Stimulated activated CD4-positive, alpha-beta T cell treated with anti-CD3 and anti-CD28 coated beads, Interleukin-4, amount 100 ng/mL, for 24 hours (primary cell): ENCODE measurements around the gene RPS6KA2.

Experiments
- DNase-seq: peaks from one replicate; pipeline ENCODE4 v3.0.0-alpha.2; 2020

Gene RPS6KA2

GRCh38 chr6:166567813-166568212 lies 59.2 kb downstream of the RPS6KA2 start:
- no peak for DNase-seq

GRCh38 chr6:166567107-166567506 lies 59.9 kb downstream of the RPS6KA2 start:
- DNase-seq = no peak

- no peak for DNase-seq
Observed at GRCh38 chr6:166566026-166567011, 60.7 kb downstream of the RPS6KA2 start.

DNA sequence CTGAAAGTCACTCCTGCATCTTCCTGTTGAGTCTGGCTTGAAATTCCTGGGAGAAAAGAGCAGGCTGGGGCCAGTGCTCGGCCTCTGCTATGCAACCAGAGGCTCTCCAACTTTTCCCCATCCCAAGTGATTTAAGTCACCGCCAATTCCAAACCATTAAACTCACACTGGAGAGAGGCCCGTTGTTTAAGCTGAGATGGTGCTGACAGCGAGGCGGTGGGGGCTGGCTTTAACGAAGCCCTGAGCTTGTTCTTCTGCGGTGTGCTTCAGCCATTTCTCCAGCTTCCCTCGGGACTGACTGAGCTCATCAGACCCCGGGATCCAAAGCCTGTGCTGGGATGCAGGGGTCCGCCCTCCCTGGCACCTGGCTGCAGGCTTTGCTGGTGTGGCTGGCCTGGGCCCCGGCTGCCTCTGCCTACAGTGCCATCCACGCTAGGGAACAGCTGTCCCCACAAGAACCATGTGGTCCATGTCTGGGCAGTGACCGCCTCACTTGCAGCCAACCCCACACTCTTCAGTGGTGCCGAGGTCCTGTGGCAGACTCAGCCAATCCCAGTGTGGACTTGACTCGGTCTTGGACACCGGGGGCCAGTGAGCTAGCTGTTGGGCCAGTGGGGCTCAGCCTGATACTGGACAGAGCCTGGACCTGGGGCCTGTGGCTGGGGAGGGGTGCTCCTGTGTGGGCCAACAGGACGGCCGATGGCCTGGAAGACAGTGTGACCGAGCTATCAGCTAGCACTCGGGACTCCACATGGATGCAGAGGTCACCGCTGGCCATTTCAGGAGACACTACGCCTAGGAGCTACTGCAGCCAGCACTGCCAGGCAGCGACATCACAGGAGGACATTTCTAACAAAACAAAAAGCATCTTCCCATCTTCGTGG lies 61.7 kb downstream of the RPS6KA2 start:
- no peak for DNase-seq

DNA sequence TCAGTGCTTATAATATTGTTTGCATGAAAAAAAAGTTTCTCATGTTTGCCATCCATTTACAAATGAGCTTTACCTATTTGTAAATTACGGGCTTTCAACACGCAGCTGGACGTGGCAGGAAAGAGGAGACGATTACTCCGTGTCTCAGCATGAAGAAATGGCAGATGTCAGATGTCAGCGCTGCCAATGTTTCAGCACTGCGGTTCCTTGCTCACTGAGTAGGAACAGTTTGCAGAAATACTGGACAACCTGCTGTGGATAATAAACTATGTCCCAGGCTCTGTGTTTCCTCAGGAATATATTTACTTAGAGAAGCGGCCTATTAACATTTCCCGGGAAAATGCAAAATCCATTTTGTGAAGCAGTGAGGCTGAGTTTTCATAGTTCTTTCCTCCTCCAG lies 63.2 kb downstream of the RPS6KA2 start:
- no peak for DNase-seq

DNA sequence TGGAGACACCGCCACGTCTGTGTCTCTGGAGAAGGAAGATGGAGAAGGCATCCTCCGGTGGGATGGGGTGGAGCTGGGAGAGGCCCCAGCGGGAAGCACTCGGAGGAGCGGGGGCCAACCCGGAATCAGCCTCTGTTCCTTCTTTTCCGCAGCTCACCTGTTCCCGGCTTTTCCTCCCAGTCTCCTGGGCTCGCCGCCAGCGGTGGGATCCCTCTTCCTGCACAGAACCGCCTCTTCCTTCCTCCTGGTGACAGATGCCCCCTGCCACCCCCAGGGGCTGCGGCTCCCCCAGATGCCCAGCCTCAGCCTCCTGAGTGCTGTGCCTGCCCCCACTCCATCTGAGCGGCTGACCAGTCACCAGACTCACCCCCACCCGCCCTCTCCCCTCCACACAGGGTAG lies 63.9 kb downstream of the RPS6KA2 start:
- no peak for DNase-seq

GRCh38 chr6:166562726-166563125 lies 64.3 kb downstream of the RPS6KA2 start:
- no peak for DNase-seq

DNA sequence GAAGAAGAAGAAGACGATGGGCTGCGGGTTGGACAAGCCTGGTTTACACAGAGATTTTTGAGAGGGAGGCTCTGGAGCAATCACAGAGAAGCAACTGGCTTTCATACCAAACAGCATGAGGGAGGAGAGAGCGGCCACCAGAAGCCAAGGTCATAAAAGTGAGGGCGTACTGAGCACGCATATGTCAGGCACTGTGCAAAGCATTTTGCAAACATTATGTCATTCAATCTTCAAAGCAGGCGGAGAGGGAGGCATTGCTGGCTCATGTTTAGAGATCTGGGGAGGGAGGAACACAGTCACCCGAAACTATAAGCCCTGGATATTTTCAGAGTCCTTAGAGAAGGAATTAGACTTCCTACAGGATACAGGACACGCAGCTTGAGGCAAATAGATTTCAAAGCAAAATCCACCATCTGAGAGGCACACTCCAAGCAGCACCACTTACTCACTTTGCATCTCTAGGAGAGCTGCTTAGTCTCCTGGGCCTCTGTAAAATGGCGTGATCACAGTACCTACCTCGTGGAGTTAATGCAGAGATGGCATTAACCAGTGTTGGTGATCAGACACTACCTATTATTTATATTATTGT lies 65.2 kb downstream of the RPS6KA2 start:
- no peak for DNase-seq

DNA sequence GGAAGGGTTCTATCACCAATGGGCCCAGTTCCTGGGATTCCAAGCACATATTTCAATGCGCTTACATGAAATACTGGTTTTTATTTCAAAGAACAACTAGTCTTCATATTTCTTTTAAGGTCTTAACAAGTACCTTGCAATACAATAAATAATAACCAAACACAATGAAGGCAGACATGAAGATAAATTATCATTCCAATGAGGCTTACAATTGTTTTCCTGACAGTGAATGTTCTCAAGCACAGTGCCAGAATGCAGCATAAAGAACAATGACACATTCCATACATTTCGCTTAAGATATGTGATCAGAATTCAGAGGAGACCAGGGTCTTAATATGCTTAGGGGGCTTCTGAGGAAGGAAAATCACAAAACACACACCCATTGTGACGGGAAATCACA lies 66.8 kb downstream of the RPS6KA2 start:
- no peak for DNase-seq

- no peak for DNase-seq
Observed at GRCh38 chr6:166559662-166560061, 67.4 kb downstream of the RPS6KA2 start.

DNA sequence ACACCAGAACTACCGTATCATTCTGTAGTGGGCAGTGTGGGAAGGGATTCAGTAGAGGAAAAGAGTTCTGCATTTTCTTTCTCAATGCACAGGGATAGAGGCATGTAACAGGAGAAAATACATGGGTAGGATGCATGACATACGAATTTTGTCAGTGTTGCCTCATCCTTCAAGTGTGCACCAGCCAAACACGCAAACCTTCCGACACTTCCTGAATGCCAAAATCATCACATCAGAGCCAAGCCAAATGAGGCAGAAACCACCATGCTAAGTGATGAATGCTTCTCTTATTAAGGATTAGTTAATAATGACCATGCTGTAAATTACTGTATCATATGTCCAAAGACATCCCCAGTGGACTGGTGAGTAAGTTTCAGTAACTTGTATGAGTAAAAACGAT lies 67.8 kb downstream of the RPS6KA2 start:
- DNase-seq = no peak

GRCh38 chr6:166558156-166559005 lies 68.7 kb downstream of the RPS6KA2 start:
- no peak for DNase-seq

DNA sequence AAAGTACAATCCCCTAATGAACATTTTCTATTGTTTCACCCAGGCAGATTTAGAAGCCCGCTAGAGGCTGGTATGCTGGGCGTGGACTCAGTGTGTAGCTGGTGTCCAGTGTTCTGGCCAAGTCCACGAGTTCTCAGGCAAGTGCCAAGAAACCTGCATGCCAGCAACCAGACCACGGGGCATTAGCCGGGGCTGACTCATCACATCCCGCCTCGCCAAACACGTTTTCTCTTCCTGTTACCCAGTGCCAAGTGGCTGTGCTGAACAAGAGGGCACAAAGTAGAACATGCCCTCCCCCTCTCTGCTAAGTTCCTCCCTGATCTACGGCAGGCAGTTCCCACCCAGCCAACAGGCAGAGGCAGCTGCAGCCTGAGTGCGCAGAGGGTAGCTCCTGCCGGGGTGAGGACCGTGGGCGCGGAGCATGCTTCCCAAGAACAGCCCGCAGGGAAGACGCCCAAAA lies 70.2 kb downstream of the RPS6KA2 start:
- DNase-seq = no peak

DNA sequence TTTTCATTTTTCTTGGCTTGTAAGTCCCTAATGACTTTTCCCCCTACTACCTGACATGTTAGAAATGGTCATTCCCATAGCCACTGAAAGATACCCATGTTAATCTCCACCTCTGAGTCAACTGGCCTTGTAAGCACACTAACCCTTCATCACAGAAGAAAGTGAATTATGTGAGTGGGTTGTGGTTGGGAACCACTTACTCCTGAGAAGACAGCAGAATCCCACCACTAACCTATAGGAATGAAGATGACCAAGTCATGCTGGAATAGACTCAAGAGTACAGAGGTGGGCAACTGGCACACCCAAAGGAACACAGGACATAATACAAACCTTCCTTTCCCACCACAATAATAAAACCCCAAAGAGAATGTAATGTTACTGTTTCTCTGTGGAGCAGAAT lies 70.7 kb downstream of the RPS6KA2 start:
- no peak for DNase-seq

DNA sequence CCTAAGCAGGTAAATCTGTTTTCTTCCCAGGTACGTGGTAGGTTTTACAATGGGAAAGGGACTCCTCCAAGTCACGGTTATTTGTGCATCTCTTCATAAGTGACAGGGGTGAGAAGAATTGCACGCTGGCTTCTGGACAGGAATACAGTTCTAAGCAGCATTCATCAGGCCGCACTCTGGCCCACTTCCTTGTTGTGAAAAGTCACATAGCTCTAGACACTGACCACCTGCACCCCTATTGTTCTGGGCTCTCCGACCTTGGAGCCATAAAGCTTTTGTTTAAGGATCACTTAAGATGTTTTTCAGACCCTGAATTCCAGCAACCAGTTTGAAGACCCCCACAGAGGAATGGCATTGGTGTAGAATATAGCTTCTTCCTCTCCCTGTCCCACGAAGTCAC lies 72.0 kb downstream of the RPS6KA2 start:
- DNase-seq = no peak

DNA sequence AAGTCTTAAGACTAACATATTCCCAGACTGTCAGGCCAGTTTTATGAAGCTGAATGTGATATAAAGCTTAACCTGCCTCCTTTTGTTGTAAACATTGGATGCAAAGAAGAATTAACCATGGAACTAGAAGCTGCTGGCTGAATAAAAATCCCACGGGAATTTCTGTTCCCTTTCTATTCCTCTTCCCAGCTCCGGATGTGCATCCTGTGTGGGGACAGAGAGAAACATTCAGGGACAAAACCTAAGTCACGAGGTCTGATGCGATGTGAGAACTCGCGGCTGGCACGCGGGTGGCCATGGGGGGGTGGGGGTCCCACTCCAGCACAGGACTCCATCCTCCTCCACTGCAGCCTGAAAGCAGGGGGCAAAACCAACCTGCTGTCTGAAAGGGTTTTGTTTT lies 72.7 kb downstream of the RPS6KA2 start:
- DNase-seq = no peak

DNA sequence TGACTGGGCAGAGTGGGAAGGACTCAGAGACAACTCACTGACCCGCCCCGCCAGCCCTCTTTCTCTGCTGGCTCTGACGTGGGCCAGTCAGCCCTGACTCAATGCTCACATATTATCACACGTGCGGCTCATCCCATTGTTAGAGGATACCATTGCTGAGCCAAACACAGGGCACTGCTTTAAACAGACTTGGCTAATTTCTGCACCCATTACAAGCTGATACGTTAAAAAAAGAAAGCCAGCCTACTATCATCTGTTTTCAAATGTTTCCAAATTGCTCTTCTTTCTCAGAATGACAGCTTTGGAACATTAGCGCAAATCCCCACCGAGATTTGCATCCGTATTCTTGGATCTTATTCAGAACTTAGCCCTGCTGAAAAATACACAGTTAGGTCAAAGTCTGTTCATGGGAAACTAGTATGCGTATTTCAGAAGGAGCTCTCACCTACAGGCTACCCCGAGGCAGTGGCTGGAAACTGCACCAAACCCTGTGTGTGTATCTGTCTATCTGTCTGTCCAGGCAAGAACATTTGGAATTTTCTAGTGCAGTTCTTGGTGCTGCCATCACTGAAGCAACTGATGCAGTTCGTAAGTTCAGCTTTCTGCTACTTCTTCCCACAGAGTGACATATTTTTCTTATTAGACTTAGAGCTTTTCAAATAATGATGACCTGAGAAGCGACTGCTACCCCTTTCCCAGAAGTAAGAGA lies 73.3 kb downstream of the RPS6KA2 start:
- no peak for DNase-seq

DNA sequence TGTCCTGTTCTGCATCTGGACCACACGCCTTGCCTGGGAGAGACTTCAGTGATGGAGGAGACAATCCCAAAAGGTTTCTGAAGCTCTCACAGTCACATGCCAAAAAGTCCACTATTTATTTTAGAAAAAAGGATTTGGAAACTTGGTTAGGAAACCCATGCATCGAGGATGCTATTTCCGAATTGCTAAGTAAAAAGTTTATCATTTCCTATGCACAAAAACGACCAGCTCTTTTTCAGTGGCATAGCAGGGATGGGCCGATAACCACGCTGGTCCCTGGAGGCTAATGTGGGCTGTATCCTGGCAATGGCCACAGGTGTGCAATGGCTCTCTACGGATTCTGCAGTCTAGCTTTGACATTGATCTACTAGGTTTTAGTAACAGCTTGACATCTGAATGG lies 74.5 kb downstream of the RPS6KA2 start:
- no peak for DNase-seq

DNA sequence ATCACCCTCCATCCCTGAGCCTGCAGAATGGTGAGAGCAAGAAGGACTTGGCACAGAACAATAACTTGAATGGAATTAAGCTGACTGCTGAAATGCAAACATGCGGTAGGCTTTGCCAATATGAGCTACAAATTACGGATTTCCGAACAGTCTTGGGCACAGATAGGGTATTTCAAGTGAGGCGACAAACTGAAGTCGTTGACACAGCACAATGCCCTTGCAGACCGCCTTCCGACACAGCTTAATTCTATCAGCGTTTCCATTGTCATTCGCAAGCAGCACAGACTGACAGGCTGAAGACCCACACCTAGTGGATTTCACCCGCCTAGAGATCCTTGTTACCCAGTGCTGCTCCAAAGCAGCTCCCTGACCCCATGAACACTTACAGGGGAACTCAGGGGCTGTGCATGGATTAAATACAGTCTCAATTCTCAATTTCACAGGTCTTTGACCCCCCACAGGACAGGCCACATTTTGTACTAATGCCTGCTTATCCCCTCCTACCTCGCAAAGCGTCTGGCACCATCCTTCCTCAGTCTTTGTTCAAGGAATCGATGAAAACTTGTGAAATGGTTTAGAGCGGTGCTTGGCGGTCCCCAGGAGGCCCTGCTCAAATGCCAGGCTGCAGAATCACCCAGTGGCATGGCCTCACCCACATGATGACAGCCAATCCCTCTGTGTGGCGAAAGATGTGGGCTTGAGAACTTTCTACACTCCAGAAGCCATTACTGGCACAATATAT lies 75.1 kb downstream of the RPS6KA2 start:
- DNase-seq = no peak

DNA sequence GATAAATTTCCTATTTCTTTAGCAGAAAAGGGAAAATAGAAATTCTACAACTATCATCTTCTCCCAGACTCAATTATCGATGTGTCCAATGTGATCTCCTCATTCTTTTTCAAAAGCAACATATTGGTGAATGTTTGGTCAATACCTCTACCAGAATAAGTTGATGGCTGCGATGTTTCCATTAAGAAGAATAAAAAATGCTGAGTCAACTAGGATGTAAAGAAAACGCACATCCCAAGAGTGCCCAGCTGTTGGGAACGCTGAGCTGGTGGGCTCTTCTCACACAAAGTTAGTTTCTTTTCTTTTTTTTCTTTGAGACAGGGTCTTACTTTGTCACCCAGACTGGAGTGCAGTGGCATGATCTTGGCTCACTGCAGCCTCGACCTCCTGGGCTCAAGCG lies 80.4 kb downstream of the RPS6KA2 start:
- no peak for DNase-seq
